NCI-H345 (cell line): ENCODE results near the gene TBXA2R.
A peak's percentile ranks its signal among the peaks of the same experiment; 100 is the strongest.
"Not testable (repeated sequence)": the region's sequence is repeated elsewhere in the genome, so short reads cannot be mapped to it uniquely, and the experiment has no call there.

Experiments
- DNase-seq: peaks from one replicate; lab custom pipeline; 2025; lab: John Stamatoyannopoulos, UW

The TBXA2R gene

GRCh38 chr19:3639479-3639878 lies 32.8 kb upstream of the TBXA2R start:
- DNase-seq: no peak

- DNase-seq: no peak
Observed at GRCh38 chr19:3638208-3639193, 31.8 kb upstream of the TBXA2R start.

GRCh38 chr19:3637621-3638020 lies 30.9 kb upstream of the TBXA2R start:
- DNase-seq: no peak

DNA sequence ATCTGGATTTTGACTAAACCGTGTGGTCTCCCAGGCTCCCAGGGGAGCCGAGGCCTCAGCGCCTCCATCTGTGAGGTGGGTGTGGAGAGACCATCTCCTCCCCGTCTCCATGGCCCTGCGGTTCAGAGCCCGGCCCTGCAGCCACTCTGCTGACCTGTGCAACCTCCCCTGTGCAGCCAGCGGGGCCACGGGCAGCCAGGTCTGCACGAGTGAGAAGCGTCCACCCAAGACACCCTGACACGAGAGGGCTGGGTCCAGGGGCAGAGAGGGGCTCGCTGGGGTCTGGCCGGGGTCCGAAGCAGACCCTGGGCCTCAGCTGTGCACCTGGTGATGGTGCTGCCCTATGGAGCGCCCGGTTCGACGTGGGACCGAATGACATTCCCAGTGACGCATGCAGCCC lies 30.3 kb upstream of the TBXA2R start:
- no peak for DNase-seq

GRCh38 chr19:3636506-3636905 lies 29.8 kb upstream of the TBXA2R start:
- DNase-seq: no peak

- no peak for DNase-seq
Observed at GRCh38 chr19:3634496-3635045, 27.9 kb upstream of the TBXA2R start.

DNA sequence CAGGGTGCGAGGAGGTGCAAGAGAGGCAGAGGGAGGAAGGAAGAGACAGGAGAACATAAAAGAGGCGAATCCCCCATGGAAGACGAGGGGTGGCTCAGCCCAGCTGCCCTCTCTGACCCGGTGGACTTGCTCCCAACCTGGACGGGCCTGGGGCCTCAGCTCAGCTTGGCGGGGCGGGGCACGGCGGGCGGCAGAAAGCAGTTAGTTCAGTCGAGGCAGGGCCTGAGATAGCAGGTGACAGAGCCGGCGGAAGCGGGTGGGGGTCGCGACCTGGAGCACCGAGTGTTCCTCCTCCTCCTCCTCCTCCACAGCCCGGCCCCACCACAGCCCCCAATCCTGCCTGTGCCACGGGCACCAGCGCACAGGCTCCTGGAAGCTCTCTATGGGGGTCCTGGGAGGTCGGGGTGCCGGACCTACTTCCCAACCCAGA lies 26.9 kb upstream of the TBXA2R start:
- no peak for DNase-seq

- no peak for DNase-seq
Observed at GRCh38 chr19:3632739-3633558, 26.3 kb upstream of the TBXA2R start.

- DNase-seq: no peak
Observed at GRCh38 chr19:3632098-3632497, 25.4 kb upstream of the TBXA2R start.

DNA sequence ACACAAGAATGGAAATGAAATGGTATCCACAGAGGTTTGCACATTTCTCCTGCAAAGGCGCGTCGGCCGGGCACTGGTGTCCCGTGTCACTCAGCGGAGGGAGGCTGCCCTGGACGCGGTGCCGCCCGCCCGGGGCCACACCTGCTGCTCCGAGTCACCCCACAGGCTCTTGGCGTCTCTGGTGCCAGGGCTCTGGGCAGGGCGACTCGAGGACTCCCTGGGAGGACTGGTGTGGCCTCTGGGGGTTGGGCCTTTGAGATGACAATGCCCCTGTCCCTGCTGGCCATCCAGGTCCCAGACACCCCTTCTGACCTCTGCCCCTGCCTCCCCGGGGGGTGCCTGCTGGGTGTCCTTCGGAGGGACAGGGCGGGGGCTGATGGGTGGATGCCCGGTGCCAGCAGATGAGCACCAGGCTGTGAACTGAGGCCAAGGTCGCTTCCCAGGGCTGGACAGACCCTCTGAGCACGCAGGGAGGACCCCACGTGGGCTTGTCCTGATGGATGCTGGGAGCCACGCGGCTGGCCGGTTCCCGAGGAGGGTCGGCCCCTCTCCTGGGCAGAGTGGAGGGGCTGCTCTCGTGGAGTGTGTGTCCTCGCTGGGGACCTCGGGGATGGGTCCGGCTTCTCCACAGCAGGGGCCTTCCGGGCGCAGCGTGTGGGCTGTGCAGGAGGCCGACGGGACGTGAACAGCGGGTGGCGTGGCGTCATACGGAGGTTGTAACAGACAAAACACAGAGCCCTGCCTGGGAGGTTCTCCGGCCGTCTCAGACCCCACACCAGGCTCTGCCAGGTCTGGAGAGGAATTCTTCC lies 24.6 kb upstream of the TBXA2R start:
- DNase-seq: no peak

DNA sequence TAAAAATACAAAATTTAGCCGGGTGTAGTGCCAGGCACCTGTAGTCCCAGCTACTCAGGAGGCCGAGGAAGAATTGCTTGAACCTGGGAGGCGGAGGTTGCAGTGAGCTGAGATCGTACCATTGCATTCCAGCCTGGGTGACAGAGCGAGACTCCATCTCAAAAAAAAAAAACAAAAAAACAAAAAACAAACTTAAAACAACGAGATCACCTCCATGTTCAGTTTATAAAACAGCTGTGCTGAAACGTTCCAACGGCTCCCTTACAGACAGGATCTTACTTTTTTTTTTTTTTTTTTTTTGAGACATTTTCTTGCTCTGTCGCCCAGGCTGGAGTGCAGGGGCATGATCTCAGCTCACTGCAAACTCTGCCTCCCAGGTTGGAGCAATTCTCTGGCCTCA lies 22.1 kb upstream of the TBXA2R start:
- DNase-seq: not testable (repeated sequence)

GRCh38 chr19:3627351-3627723 lies 20.7 kb upstream of the TBXA2R start:
- no peak for DNase-seq

- peak; percentile 99 for DNase-seq
Observed at GRCh38 chr19:3626473-3627350, 20.0 kb upstream of the TBXA2R start, which contains the start of gene CACTIN. Gene CACTIN, minus strand, starts transcription at chr19:3626790. Its CDS starts 28 bp downstream, at chr19:3626762.

- no peak for DNase-seq
Observed at GRCh38 chr19:3625996-3626472, 19.4 kb upstream of the TBXA2R start.

DNA sequence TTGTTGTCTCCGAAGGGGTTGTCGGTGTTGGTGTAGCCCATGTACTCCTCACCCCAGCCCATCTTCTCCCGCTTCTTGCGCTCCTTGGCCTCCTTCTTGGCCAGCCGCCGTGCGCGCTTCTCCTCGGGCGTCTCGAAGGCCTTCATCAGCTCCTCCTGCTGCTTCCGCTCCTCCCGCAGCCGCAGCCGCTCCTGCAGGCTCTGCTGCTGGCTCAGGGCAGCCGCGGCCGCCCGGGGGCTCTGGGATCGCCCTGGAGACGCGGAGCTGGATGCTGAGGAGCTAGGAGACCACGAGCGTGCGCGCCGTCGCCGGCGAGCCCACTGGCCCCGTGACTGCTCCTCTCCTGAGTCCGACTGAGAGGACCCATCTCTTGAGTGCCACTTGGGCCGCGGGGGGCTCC lies 17.0 kb upstream of the TBXA2R start:
- no peak for DNase-seq

GRCh38 chr19:3622224-3622623 lies 15.5 kb upstream of the TBXA2R start:
- DNase-seq: no peak

DNA sequence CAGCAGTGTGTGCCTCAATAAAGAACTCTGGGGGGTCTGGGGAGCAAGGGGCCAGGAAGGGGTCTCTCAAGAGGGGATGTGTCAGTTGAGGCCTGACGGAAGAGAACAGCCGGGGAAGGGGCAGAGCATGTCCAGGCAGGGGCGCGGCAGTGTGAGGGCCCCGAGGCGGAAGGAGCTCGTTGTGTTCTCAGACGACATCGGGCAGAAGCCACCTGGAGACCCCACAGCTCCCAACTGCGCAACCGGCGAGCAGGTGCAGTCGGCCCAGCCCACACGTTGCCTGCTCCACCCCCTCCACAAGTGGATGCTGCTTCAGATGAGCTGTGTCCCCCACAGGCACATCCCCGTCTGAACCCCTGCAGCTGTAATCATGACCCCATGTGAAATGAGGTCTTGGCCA lies 15.0 kb upstream of the TBXA2R start:
- no peak for DNase-seq

GRCh38 chr19:3620817-3621547 lies 14.3 kb upstream of the TBXA2R start:
- DNase-seq: no peak

GRCh38 chr19:3620145-3620816 lies 13.6 kb upstream of the TBXA2R start:
- DNase-seq: no peak
